ENCODE measurements around the gene GARIN3.

The GARIN3 gene

DNA sequence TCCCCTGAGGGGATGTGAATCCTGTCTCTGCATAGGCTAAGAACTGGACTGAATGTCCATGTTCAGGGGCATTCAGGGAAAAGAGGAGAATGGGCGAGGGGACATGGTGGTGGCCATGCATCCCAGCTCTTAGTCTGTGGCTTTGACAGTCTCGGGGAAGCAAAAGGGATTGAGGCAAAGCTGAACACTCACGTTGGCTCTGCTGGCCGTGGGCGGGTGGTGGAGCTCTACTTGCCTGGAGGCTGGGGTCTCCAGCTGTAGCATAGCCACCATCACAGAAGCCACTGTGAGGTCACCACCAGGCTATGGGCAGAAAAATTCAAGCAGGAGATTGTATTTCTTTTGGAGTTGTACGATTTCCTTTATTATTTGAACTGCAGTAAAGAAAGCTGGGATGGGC, 4.1 kb downstream of the GARIN3 start:
- no peaks in the 10 kb centered on the region for H3K9me2 ChIP-seq (replicated peaks; ENCODE audit: control insufficient read depth, low read length)
- no peak overlapping the region for H3K27ac ChIP-seq (ENCODE audit: low read depth, low read length)
- H3K9me3 ChIP-seq (ENCODE audit: control insufficient read depth, insufficient read depth, low read length): no peaks in the 10 kb centered on the region
- H4K20me1 ChIP-seq (ENCODE audit: control insufficient read depth, insufficient read depth, low read depth, low read length): no peaks in the 10 kb centered on the region
- H3K79me2 ChIP-seq (ENCODE audit: control insufficient read depth, low read length): no peaks in the 10 kb centered on the region
- no peaks in the 10 kb centered on the region for H3K4me1 ChIP-seq (ENCODE audit: control insufficient read depth, low read length)
- H3K4me2 ChIP-seq (ENCODE audit: low read length): no peak overlapping the region
- H3F3A ChIP-seq (ENCODE audit: control insufficient read depth, insufficient read depth): no peaks in the 10 kb centered on the region
- H3K36me3 ChIP-seq (ENCODE audit: control insufficient read depth, low read length): no peaks in the 10 kb centered on the region
- H3K27me3 ChIP-seq (ENCODE audit: control insufficient read depth, low read length): peaks cover 27% of the 10 kb centered on the region
- no peak overlapping the region for H3K4me3 ChIP-seq (ENCODE audit: low read length)
- no peak for TF ChIP-seq EZH2phosphoT487 (IDR thresholded peaks at IDR 0.05; ENCODE audit: borderline replicate concordance, low read length)
- TF ChIP-seq, protein P1, sequence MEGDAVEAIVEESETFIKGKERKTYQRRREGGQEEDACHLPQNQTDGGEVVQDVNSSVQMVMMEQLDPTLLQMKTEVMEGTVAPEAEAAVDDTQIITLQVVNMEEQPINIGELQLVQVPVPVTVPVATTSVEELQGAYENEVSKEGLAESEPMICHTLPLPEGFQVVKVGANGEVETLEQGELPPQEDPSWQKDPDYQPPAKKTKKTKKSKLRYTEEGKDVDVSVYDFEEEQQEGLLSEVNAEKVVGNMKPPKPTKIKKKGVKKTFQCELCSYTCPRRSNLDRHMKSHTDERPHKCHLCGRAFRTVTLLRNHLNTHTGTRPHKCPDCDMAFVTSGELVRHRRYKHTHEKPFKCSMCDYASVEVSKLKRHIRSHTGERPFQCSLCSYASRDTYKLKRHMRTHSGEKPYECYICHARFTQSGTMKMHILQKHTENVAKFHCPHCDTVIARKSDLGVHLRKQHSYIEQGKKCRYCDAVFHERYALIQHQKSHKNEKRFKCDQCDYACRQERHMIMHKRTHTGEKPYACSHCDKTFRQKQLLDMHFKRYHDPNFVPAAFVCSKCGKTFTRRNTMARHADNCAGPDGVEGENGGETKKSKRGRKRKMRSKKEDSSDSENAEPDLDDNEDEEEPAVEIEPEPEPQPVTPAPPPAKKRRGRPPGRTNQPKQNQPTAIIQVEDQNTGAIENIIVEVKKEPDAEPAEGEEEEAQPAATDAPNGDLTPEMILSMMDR (IDR thresholded peaks at IDR 0.05; ENCODE audit: low read depth, low read length, poor library complexity, severe bottlenecking): no peak

DNA sequence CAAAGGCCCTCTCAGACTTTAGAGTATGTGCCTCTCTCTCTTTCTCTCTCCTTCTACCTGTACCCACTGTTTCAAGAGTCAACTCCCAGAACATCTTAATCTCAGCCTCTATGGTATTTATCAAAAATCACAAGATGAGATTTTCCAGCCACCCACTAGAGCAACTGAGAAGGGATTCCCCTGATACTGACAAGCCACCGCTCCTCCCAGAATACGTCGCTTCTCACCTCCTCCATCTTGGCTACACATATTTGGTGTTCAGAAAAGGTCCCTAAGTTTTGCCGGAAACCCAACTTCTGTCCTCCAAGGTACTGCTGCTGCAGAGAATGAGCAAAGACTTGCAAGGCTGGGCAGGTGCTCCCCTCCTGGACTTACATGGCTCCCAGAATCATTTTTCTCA, 6.1 kb downstream of the GARIN3 start:
- no peaks in the 10 kb centered on the region for H4K20me1 ChIP-seq (ENCODE audit: control insufficient read depth, insufficient read depth, low read depth, low read length)
- H3K79me2 ChIP-seq (ENCODE audit: control insufficient read depth, low read length): no peaks in the 10 kb centered on the region
- H3K27ac ChIP-seq (ENCODE audit: low read depth, low read length): no peak overlapping the region
- peaks cover 15% of the 10 kb centered on the region for H3K27me3 ChIP-seq (ENCODE audit: control insufficient read depth, low read length)
- no peak overlapping the region for H3K4me3 ChIP-seq (ENCODE audit: low read length)
- no peaks in the 10 kb centered on the region for H3K9me3 ChIP-seq (ENCODE audit: control insufficient read depth, insufficient read depth, low read length)
- no peak overlapping the region for H3K4me2 ChIP-seq (ENCODE audit: low read length)
- H3K9me2 ChIP-seq (replicated peaks; ENCODE audit: control insufficient read depth, low read length): no peaks in the 10 kb centered on the region
- H3K4me1 ChIP-seq (ENCODE audit: control insufficient read depth, low read length): no peaks in the 10 kb centered on the region
- no peaks in the 10 kb centered on the region for H3F3A ChIP-seq (ENCODE audit: control insufficient read depth, insufficient read depth)
- TF ChIP-seq EZH2phosphoT487 (IDR thresholded peaks at IDR 0.05; ENCODE audit: borderline replicate concordance, low read length): no peak
- TF ChIP-seq, protein P1 (IDR thresholded peaks at IDR 0.05; ENCODE audit: low read depth, low read length, poor library complexity, severe bottlenecking): no peak
- H3K36me3 ChIP-seq (ENCODE audit: control insufficient read depth, low read length): no peaks in the 10 kb centered on the region

DNA sequence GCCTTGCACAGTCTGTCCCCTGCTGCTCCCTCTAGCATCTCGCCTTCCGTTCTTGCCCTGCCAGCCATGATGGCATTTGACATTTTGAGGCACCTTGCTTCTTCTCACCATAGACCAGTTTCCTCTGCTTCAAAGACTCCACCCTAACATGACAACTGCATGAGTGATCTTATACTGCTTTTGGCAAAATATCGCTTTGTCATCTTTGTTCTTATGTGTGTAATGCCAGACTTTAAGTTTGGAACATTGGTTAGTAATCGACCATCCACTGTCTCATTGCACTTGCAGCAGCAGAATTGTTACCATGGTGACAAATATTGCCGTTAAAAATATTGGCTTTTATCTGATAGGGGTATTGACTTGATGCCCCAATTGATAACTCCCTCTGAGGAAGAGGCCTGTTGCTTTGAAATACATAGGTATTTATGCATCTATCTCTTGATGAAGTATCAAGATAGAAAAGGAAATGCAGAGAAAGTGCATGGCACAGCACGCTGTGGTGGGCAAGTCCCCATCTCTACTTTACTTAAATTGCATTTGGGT, 6.8 kb downstream of the GARIN3 start:
- Histone ChIP-seq H3K4me2 (ENCODE audit: low read length) (no peak overlapping the region), H3K4me3 (ENCODE audit: low read length) (no peak overlapping the region), H3K27me3 (ENCODE audit: control insufficient read depth, low read length) (peaks cover 15% of the 10 kb centered on the region), H3F3A (ENCODE audit: control insufficient read depth, insufficient read depth) (no peaks in the 10 kb centered on the region), H3K9me2 (replicated peaks; ENCODE audit: control insufficient read depth, low read length) (no peaks in the 10 kb centered on the region), H3K4me1 (ENCODE audit: control insufficient read depth, low read length) (no peaks in the 10 kb centered on the region), H4K20me1 (ENCODE audit: control insufficient read depth, insufficient read depth, low read depth, low read length) (no peaks in the 10 kb centered on the region), H3K9me3 (ENCODE audit: control insufficient read depth, insufficient read depth, low read length) (no peaks in the 10 kb centered on the region), H3K27ac (ENCODE audit: low read depth, low read length) (no peak overlapping the region), H3K36me3 (ENCODE audit: control insufficient read depth, low read length) (no peaks in the 10 kb centered on the region), H3K79me2 (ENCODE audit: control insufficient read depth, low read length) (no peaks in the 10 kb centered on the region)
- TF ChIP-seq, protein P1 (IDR thresholded peaks at IDR 0.05; ENCODE audit: low read depth, low read length, poor library complexity, severe bottlenecking): no peak
- no peak for TF ChIP-seq EZH2phosphoT487 (IDR thresholded peaks at IDR 0.05; ENCODE audit: borderline replicate concordance, low read length)
